GM18868 (cell line): ENCODE results near the gene BCAP31.

ENCODE experiments used
- ATAC-seq: cut with Tn5 transposase; IDR thresholded peaks from one replicate; pipeline ENCODE4 v1.9.1; 2021; ENCODE audit warnings: mild to moderate bottlenecking, moderate library complexity; ENCODE audit not compliant: unreplicated experiment

Gene BCAP31

DNA sequence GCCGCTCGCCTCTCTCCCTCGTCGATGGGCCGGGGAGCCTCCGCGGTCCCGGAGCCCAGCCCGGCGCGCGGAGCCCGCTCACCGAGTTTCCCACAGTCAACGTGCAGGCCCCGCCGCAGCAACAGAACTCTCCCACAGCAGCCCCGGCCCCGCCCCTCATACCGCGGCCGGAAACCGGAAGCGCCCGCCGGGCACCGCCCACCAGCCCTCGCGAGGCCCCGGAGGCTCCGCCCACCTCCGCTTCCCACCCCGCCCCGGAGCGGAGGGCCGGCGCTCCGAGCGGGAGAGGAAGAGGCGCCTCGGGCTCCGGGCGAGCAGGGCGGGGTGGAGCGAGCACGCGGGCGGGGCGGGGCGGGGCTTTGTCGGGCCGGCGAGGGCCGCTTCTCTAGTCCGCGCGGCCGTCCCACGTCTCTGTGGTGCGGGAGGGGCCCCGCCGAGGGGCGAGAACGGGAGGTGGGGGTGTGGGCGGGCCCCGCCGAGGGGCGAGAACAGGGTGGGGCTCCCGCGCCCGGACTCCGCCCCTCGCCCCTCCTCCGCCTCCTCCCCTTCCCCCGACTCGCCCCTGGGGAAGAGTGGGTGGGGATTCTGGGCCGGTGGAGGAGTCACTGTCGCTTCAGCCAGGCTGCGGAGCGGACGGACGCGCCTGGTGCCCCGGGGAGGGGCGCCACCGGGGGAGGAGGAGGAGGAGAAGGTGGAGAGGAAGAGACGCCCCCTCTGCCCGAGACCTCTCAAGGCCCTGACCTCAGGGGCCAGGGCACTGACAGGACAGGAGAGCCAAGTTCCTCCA is at the start of gene BCAP31, which contains the start of gene ABCD1:
Gene BCAP31 (minus strand): TSS at position 136 of the 787 bp plus-strand sequence. CDS start 1,143 bp downstream, outside the sequence.
Gene ABCD1 (plus strand): TSS at position 605 of the 787 bp plus-strand sequence. CDS start 411 bp downstream, outside the sequence.
- ATAC-seq = peak; percentile 55

DNA sequence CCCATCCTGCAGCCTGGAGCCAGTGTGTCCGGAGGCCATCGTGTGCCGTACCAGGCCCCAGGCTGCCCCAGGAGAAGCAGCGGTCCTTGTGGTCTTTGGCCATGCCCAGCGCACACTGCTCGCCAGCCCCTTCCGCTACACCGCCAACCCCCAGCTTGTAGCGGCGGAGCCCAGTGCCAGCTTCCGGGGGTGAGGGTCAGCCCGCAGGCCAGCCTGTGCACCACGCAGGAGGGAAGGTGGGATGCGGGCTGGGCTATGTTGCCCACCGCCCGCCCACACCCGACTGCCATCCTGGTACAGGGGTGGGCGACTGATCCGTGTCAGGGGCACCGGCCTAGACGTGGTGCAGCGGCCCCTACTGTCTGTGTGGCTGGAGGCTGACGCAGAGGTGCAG is 49.0 kb upstream of the BCAP31 start:
- no peak for ATAC-seq

DNA sequence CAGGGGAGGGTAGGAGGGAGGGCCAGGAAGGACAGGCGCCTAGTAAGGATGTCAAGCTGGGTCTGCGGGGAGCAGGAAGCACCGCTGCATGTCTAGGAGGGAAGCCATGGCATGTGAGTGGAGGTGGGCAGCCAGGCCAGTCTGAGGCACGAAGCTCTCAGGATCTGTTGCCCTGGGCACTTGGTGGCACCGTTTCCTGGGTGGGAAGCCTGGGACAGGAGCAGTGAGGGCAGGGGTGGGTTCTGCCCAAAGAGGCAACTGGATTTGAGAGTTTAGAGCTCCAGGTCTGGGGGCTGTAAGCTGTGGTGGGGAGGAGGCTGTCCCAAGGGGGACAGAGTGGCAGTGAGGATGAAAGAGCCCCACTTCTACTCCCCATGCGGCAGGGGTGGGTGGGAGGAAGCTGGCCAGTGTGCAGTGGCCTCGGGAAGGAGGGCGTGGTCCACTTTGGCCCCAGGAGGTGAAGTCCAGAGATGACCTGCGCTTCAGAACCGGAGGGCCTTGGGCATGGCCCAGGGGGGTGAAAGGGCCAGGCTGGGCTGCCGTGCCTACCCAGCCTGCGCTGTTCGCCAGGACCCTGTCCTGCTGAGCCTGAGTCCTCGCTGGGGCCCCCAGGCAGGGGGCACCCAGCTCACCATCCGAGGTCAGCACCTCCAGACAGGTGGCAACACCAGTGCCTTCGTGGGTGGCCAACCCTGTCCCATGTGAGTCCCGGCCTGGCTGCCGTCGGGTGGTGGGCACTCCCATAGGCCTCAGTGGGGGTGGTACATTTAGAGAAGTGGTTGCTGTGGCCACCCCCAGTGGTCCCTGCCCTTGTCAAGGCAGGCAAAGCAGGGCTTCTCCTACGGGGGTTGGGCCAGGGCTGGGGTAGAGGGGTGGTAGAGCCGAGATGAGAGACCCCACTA is 48.4 kb upstream of the BCAP31 start:
- no peak for ATAC-seq

DNA sequence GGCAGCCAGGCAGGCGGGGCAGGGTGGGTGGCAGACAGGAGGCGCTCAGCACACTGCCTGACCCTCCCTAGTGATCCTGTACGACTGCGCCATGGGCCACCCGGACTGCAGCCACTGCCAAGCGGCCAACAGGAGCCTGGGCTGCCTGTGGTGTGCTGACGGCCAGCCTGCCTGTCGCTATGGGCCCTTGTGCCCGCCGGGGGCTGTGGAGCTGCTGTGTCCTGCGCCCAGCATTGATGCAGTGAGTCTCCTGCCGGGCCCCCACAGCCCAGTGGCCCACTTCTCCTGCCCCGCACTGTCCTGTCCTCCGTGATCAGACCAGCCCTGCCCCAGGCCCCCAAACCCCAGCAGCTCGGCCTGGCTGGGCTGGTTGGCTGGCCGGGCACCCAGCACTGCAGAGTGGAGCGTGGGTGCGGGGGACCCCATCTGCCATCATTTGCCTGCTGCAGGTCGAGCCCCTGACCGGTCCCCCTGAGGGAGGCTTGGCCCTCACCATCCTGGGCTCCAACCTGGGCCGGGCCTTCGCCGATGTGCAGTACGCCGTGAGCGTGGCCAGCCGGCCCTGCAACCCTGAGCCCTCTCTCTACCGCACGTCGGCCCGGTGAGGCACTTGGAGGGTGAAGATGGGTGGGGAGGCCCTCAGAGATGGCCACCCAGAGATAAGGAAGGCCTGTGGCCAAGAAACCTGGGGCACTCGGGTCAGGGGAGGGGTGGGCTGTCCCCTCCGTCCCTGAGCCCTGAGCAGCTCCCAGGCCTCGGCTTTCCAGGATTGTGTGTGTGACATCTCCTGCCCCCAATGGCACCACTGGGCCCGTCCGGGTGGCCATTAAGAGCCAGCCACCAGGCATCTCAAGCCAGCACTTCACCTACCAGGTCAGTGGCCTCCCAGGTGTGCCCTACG is 47.5 kb upstream of the BCAP31 start:
- ATAC-seq = no peak

DNA sequence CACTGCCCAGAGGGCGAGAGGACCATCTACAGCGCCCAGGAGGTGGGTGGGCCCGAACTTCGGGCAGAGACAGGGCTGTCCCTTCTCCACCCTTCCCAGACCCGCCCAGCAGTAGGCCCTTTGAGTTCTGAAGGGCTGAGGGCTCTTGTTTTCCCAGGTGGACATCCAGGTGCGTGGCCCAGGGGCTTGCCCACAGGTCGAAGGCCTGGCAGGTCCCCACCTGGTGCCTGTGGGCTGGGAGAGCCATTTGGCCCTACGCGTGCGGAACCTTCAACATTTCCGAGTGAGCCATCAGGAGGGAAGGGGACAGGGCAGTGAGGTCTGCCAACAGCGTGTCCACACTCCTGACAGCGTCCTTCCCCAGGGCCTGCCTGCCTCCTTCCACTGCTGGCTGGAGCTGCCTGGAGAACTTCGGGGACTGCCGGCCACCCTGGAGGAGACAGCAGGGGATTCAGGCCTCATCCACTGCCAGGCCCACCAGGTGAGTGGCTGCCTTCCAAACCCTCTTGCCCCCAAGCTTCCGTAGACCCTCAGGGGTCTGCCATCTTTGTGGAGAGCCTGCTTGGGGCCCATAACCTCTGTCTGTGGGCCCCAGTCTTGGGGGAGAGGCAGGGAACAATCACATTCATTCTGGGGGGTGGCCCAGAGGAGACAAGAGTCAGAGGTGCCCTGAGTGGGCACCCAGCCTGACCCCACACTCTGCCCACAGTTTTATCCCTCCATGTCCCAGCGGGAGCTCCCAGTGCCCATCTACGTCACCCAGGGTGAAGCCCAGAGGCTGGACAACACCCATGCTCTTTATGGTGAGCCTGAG is 46.6 kb upstream of the BCAP31 start:
- ATAC-seq = no peak

DNA sequence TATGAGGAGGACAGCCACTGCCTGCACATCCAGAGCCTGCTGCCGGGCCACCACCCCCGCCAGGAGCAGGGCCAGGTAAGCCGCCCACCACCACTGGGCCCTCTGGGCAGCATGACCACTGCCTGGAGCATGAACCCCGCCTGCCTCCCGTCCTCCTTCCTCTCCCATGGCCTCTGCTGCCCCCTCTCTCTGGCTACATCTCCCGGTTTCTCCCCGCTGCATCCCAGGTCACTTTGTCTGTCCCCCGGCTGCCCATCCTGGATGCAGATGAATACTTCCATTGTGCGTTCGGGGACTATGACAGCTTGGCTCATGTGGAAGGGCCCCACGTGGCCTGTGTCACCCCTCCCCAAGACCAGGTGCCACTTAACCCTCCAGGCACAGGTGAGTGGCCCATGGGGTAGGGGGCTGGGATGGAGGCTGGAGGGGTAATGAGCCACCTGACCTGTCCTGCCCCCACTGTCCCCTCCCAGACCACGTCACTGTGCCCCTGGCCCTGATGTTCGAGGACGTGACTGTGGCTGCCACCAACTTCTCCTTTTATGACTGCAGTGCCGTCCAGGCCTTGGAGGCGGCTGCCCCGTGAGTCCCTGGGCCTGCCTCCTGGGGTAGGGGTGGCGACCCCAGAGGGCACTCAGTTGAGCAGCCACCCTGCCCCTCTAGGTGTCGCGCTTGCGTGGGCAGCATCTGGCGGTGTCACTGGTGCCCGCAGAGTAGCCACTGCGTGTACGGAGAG is 45.8 kb upstream of the BCAP31 start:
- no peak for ATAC-seq

DNA sequence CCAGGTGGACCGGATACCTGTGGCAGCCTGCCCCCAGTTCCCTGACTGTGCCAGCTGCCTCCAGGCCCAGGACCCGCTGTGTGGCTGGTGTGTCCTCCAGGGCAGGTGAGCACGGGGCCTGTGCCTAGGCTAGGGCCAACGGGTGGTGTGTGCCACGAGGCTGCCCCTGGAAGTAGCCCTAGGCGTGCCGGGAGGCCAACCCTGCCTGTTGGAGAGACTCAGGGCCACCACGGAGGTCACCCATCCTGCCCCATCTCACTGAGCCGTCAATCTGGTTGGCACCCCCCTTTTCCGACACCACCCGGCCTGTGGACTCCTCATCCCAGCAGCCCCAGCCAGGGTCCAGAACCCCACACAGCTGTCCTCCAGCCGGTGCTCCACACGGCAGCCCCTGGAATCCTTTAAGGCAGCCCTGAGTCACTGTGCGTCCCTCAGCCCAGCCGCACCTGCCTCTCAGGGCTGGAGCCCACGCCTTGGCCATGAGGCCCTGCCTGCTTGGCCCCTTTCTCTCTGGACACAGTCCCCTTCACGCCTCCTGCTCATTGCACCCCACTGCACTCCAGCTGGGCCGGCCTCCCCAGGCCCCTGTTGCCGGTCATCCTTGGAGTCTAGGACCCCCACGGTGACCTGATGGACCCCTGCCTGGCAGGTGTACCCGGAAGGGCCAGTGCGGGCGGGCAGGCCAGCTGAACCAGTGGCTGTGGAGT is 45.1 kb upstream of the BCAP31 start:
- ATAC-seq = no peak

DNA sequence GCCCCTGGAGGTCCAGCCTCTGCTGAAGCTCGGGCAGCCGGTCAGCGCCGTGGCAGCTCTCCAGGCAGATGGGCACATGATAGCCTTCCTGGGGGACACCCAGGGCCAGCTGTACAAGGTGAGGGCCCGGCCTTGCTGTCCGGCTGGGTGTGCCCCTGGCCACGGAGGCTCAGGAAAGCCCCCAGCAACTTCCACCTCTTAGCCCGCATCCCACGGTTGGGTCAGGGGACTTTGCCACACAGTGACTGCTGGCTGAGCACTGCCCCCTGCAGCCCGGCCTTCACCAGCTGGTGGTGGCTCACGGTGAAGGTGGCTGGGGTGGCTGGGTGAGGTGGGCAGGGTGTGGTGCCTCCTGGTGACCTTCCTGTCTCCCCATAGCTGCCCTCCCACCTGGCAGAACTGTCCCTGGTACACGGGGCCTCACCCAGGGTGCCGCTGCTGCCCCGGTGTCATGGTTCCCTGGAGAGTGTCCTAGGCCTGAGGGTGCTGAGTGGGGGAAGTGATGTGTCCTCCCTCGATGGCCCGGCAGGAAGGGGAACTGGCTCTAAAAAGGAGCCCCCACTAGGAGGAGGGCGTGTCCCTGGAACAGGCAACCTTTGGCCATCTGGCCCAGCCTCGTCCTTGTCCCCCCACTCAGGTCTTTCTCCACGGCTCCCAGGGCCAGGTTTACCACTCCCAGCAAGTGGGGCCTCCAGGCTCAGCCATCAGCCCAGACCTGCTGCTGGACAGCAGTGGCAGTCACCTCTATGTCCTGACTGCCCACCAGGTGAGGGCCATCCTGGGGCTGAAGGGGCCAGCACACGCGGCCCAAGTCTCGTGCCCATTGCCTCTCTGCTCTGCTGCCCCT is 44.3 kb upstream of the BCAP31 start:
- no peak for ATAC-seq

DNA sequence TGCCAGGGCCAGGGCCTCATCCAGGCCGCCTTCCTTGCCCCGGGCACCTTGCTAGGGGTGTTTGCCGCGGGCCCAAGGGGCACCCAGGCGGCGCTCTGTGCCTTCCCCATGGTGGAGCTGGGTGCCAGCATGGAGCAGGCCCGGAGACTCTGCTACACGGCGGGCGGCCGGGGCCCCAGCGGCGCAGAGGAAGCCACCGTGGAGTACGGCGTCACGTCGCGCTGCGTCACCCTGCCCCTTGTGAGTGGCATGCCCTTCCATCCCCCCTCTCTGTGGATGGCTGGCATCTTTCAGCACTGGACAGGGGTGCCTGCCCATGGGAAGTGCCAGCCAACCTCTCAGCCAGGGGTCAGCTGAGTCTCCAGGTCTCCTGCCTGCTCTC is 43.5 kb upstream of the BCAP31 start:
- ATAC-seq = no peak

DNA sequence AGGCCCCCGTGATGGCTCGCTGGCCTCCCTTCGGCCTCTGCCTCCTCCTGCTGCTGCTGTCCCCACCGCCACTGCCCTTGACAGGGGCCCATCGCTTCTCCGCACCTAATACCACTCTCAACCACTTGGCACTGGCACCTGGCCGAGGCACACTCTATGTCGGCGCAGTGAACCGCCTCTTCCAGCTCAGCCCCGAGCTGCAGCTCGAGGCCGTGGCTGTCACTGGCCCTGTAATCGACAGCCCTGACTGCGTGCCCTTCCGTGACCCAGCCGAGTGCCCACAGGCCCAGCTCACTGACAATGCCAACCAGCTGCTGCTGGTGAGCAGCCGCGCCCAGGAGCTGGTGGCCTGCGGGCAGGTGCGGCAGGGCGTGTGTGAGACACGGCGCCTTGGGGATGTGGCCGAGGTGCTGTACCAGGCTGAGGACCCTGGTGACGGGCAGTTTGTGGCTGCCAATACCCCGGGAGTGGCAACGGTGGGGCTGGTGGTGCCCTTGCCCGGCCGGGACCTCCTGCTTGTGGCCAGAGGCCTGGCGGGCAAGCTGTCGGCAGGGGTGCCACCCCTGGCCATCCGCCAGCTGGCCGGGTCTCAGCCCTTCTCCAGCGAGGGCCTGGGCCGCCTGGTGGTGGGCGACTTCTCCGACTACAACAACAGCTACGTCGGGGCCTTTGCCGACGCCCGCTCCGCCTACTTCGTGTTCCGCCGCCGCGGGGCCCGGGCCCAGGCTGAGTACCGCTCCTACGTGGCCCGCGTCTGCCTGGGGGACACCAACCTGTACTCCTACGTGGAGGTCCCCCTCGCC is 42.9 kb upstream of the BCAP31 start:
- no peak for ATAC-seq

DNA sequence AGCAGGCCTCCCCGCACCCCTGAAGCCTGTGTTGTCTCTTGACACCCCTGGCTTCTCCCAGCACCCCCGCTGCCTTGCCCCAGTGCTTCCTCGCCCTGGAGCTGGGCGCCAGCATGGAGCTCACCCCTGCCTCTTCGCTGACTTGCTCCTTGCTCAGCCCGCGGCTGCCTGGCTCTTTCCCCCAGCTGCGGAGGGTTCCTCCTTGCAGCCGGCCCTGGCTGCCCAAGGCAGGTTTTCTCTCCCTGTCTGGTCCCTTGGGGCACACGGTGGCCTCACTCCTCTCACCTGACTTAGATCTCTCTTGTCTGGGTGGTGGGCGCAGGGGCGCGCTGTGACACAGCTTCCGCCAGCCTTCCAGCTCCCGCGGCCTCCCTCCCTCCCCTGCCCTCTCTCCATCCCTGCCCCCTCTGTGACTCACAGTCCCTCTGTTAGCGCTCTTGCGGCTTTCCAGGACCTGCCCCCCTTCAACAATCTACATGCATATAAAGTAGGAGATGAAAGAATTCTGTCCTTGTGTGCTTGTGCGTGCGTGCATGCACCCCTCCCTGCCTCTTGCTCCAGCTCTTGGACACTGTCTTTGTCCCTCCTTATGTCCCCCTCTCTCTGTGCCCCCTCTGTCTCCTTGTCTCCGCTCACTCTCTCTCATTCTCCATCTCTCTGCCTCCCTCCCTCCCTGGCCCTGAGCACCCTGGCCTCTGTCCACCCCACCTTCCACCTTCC is 42.1 kb upstream of the BCAP31 start:
- ATAC-seq = no peak

DNA sequence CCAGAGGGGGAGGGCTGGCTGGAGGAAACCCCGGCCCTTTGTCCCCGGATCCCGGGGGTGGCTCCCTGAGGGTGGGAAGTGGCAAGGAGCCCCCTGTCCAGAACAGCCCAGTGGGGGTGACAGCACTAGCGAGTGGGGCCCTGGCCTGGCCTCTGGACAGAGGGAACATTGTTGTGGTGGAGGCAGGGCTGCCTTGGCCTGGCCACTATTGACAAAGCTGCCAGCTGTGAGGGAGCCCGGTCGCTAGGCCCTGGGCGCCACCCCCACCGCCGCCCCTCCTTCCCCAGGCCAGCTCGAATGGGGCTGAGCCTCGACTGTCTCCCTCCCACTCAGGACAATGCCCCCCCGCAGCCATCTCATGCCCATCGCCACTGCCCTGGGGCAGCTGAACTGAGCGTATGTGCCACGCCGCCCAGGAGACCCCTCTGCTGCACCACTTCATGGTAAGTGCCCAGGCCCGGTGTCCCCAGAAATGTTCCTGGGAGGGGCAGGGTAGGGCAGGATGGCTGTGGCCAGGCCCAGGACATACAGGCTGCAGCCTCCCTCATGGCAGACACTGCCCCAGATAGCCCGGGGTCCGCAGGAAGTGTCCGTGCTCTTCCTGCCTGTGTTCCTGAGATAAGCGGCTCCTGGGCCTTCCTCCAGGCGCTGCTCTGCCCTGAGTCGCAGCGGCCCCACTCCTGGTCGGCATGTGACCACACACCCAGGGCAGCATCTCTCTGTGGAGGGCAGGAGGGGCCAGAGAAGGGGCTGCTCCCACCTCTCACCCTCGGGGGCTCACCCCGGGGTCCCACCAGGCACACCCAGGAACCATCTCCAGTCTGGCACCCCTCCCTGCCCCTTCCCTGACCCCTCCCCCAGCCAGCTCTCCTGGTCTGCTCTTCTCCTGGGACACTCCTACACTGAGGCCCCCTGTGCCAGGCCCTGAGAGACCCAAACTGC is 41.2 kb upstream of the BCAP31 start:
- no peak for ATAC-seq

DNA sequence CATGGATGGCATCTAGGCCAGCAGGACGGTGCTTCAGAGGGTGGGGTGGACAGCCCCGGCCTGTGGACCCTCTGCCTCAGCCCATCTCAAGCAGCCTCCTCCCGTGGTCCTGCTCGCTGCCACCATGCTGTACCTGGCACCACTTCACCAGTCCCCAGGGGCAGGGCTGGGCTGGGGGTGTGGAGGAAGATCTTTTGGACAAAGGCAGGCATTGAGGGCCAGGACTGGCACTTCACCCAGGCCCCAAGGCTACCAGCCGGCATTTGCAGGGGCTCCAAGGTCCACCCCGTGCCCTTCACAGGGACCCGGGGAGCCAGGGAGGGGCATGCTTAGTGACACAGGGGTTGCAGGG is 40.6 kb upstream of the BCAP31 start:
- no peak for ATAC-seq

DNA sequence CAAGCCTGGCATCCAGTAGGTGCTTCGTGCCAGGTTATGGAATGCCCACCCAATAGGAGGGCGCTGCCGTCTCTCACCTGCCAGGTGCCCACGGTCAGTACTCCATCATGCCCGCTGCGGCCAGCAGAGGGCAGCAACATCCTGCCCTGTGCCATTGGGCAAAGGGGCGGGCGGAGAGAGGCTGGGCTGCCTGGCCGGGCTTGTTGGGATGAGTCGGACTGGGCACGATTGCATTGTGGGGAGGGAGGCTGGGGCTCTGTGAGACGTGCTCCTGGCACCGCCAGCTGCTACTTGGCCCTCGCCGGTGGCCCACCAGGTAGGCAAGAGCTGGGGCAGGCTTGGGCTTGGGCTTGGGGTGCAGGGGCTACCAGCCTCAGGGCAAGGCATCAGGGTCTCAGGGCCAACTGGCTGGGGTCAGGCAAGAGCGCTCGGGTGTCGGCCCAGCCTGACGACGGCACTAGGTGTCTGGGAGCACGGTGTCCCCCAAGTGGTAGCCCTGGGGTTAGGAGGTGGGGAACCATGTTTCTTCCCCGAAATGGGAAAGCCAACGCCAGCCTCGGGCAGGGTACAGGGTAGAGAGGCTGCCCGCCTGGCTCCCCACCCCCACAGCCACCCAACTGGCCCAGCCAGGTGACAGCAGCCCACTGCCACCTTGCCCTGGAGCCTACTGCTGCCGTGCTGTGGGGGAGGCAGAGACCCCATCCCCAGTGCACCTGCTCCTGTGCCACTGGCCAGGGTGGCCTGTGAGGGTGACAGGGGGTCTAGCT is 40.0 kb upstream of the BCAP31 start, which contains the start of gene PLXNB3:
Gene PLXNB3 (plus strand): TSS at position 261 of the 767 bp plus-strand sequence. CDS start 1,287 bp downstream, outside the sequence.
- no peak for ATAC-seq
